NCI-H2107 treated with DMSO at 0.1 percent for 48 hours (cell line): Measurements from ENCODE around the gene HS6ST1.
"Not testable (repeated sequence)": the region's sequence is repeated elsewhere in the genome, so short reads cannot be mapped to it uniquely, and the experiment has no call there.

Experiments used
- DNase-seq: peaks from one replicate; lab custom pipeline; 2025; ENCODE audit not compliant: unreplicated experiment; lab: John Stamatoyannopoulos, UW

HS6ST1 gene

DNA sequence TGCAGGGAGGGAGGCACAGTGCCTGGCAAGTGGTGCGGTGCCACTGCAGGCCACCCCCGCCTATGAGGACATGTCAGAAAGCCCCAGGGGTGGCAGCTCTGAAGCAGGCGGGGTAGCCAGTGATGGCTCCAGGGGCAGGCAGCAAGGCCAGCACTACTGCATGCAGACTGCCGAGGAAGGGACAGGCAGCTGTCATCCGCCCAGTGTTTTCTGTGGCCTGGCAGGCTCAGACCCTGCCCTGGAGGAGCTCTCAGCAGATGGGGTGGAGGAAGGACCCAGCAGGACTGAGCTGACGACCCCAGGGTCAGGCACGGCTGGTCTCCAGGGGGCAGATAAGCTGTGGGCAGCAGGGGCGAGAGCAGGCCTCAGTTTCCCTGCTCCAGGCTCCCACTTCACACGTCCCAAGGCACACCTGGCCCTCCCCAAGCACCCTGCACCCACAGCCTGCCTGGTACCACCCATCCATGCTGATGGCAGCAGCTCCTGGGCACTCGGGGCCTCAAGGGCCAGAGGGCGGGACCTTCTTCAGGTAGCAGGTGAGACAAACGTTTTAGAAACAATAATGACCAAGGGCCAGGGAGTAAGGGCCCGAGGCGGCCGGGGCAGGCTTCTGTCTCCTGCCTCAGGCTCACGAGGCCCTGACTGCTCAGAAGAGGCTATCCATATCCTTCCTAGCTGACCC is 48.5 kb downstream of the HS6ST1 start:
- DNase-seq, result no peak

DNA sequence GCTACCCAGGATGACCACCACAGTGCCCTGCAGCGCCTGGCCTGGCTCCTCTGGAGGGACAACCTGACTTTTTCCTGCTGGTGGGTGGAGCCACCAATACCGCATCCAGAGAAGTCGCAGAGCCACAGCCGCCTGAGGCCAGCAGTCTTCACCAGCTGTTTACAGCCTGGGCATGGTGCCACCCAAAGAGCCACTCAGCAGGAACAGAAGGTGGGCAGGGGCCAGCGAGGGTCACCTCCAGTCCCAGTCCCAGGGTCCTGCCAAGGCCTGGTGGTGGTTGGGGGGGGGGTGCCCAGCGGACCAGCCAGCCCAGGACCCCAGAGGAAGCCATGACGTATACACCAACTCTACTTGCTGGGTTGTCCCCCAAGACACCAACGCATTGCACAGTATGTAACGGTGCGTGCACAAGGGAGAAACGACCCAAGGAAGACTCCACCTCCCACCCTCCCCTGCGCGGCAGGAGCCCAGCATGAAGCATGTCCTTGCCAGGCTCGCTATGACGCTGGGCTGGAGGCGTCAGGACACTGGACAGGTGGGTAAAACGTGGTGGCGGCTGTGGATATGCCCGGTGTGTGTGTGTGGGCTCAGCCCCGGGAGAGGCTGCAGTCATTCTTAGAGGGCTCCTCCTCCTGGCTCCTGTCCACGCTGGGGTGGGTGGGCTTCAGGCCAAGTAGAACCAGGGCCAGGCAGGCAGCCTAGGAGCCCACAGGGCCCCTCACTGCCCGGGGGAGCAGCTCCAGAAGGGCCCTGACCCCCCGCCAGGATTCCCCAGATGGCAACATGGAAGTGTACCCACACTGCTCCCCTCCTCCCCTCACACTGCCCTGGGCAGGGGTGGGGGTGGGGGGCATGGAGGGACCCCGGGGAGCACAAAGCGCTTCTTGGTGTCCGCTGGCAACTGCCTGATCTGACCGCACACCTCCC is 49.3 kb downstream of the HS6ST1 start:
- DNase-seq, result no peak

DNA sequence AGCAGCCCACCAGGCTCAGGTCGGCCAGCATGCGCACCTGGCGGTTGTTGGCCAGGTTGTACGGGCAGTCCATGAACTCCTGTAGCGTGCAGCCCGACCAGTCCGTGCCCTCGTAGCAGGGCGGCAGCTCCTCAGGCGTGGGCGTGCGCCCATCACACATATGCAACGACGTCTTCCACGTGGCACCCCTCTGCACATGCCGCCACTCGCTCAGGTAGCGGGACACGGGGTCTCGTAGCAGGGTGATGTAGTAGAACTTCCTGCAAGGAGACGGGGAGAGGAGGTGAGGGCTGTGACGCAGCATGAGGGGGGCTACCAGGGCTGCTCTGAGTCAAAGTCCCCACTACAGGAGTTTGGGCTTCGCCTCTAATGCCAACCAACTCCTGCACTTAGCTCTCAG is 50.1 kb downstream of the HS6ST1 start:
- DNase-seq, result not testable (repeated sequence)

DNA sequence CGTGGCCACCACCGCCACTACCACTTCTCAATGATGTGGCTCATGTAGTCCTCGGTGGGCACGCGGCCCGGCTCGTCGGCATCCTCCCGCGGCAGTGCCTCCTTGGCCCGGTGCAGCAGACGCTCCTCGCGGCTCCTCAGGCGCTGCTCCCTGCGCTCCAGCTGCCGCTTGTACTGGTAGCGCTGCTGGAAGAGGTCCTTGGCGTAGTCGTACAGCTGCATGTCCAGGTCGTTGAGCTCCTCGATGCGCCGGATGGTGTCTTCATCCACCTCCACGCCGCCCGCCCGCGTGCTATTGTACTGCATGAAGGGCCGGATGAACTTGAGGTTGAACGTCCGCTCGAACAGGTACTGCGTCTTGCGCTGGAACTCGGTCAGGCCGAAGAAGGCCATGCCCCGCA is 50.5 kb downstream of the HS6ST1 start:
- not testable (repeated sequence) for DNase-seq

DNA sequence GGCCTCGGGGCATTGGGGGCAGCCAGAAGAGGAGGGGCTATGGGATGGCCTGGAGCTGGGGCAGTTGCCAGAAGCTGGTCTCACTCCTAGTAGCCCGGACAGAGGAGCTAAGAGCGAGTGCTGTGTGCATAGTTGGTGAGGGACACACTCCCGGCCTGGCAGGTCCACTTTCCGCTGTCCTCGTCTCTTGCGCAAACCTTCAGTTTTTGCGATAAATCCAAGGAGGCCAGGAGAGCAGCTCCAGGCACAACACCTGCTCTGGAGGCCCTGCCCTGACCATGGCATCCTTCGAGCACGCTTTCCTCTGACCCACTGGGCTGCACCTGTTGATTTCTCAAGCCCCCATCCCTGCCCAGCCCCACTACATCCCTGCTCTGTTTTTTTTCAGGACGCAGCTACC is 51.0 kb downstream of the HS6ST1 start:
- DNase-seq, result not testable (repeated sequence)

DNA sequence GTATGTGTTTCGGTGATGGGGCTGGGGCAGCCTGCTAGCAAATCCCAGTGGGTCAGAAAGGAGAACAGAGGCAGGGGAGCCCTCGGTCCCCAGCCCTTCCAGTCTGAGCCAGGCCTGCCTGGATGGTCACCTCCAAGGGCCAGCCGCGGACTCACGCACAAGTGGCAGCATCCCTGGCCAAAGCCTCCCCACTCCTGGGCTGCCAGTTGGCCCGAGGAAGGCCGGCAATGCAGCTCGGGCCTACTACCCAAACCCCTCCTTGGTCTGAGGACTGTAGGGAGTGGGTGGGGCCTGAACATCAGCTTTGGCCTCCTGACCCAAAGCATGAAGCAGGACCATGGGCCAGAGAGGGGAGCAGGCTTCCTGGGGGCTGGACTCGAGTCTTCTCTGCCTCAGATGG is 51.5 kb downstream of the HS6ST1 start:
- DNase-seq, result not testable (repeated sequence)

DNA sequence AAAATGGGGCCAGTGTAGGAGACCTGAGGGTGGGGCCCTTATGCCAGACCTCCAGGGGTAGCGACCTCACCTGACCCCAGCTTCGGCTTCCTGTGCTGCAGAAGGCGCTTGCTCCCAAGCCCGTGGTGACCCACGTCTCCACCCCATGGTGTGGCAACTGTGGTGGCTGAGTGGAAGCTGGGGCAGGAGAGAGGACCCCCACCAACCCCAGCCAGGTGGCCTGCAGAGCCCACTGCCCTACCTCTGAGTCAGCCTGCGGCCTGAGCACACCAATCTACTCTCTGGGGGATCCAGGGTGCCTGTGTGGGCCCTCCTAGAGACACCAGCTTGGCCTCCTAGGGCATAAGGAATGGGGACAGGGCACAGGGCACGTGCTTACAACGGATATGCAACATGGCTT is 52.2 kb downstream of the HS6ST1 start:
- not testable (repeated sequence) for DNase-seq

DNA sequence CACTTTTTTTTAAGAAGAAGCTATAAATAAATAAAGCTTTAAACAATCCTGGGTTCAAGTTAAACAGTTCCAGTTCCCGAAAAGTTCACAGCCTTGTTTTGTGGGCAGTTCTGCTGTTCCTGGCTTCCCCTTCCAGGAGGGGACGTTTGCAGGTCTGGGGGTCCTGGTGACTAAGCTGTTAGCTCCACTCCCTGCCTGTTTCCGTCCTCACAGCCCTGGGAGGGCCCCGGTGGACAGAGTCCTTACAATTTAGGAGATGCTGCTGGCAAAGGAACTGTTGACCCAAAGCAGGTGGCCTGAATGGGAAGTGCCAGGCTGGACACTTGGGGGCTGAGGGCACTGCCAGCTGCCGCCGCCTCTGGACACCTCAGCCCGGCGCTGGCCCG is 53.1 kb downstream of the HS6ST1 start:
- not testable (repeated sequence) for DNase-seq

DNA sequence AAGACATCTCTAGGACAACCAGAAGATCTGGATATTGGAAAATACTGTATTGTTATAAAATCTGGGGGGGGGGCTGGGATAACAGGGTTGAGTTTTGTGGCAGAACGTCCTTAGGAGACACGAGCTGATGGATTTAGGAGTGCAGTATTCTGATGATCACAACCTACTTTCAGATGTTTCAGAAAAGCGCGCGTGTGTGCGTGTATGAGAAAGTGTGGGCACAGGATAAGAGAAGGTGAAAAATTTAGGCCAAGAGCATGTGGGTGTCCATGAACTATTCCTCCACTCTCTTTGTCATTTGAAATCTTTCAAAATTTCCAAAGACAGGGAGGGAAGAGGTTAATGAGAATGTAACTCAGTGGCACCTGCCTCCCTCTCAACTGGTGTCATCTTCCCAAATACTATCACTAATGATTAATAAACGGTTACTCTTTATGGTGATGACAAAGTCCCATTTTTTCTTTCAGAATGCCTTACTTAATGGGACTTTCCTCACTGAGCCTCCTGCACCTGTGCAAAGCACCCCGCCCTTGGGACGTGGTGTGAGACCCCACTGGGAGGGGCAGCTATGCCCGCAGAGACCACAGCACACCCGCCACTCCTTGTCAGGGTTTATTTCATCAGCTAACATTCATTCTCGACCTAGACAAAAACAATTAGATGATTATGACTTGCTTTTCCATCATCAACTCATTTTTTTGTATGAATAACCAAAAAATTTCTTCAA is 53.6 kb downstream of the HS6ST1 start:
- no peak for DNase-seq

DNA sequence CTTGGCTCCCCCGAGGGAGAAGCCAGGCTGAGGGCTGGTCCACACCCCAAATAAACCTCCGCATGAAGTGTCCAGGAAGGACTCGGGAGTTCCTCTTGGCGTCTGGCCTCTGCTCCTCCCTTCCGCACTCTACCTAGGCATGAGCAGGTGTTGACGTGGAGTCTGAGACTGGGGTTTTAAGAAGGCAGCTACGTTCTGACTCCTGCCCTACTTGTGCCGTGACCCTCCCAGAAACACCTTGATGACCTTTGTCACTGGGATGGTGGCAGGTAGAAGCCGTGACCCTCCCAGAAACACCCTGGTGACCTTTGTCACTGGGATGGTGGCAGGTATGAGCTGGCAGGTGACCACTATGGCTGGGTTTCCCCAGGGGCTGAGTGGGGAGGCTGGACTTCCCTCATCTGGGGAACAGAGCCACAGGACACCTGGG is 54.8 kb downstream of the HS6ST1 start:
- DNase-seq, result no peak

DNA sequence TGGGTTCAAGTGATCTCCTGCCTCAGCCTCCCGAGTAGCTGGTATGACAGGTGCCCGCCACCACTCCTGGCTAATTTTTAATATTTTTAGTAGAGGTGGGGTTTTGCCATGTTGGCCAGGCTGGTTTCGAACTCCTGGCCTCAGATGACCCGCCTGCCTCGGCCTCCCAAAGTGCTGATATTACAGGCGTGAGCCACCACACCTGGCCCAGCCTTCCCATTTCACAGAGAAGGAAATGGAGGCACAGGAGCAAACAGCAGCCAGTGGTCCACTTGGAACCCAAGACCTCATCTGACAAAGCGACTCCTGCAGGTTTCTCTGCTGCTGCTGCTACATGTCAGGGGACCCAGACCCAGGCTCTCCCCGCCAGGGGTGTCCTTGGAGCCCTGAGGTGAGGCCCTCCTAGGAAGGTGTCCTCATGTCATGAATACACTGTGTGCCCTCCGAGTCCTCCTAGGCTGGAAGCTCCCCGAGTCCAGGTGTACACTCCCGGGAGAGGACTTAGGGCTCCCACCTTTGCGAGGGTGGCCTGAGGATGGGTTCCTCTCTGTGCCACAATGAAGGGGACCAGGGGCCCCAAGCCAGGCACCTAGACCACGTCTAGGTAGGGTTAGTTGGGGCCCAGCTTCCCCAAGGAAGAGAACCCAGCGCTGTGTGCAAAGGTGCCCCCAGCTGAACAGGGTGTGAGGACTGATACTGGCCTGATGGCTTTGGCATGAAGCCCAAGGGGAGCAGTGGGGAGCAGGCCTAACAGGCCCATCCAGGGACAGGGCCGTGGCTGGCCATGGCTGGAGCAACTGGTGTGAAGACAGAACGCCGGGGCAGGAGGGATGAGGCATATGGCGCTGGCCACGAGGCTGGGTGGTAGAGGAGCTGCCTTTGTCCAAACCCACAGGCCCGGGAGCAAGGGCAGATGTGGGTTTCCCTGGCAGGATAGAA is 56.1 kb downstream of the HS6ST1 start:
- no peak for DNase-seq

DNA sequence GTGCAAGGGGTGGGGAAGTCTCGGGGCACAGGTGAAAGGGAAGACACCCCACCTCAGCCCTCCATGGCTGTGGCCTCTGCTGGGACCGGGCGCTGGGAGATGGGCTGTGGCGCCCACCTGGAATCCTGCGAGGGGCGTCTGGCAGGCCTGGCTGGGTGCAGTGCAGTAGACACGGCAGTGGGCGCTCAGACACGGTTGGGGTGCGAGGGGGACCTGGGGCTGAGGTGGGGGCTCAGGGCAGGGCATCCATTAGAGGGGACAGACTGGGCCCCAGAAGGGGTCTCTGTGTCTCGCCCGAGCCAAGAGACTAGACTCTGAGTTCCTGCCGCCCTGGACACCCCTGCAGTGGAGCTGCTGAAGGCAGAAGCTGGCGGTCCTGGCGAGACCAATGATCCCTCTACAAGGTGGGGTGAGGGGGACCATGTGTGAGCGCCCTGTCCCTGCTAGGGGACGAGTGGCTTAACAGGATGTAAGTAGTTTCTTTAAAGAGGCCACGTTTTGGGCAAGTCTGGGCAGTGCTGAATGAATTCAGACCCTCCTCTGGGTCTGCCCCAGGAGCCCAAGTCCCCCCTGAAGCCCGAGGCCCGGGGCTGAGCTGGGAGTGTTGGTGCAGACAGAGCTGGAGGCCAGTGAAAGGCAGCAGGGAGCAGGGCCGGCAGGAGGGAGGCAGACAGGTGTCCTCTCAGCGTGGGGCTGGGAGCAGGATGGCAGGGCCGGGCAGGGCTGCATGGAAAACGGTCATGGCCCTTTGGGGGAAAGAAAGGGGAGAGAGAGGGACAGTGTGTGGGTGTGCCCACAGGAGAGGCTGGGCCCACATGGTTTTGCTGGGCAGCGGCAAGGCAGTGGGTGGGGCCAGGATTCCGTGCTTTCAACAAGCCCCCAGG is 57.2 kb downstream of the HS6ST1 start:
- DNase-seq, result peak; percentile 36

DNA sequence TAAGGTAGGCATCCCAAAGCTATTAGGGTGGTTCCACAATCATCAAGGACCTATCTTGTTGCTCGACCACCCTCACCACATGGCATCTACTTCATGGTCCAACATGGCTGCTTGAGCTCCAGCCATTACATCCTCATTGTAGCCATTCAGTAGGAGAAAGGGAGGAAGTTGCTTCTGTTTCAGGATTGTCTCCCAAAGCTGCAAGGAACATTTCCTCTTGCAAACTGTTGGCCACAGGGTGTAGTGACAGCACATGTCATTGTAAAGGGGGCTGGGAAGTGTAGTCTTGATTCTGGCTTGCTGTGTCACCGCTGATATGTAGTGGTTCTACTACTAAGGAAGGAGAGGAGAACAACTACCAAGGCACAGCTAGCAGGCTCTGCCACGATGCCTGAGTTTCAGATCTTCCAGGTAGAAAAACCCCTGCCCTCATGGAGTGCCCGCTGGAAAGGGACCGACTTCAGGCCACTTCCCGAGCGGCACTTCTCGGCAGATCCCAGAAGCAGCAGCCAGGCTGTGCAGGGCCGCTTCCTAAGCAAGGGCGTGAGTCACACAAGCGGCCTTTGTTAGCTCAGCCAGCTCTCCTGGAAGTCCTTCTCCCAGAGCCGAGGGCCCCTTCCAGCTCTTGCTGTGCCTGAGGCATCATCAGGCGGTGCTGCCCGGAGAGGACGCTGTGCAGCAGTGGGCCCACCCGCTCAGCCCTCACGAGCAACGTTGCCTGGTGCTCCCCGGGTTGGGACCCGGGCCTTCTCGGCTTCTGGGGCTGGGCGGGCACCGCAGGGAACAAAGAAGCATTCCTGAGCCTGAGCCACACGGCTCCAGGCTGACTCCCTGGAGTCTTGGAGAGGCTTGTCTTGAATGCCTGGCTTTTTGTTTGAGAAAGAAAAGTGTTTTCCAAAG is 58.2 kb downstream of the HS6ST1 start:
- no peak for DNase-seq

DNA sequence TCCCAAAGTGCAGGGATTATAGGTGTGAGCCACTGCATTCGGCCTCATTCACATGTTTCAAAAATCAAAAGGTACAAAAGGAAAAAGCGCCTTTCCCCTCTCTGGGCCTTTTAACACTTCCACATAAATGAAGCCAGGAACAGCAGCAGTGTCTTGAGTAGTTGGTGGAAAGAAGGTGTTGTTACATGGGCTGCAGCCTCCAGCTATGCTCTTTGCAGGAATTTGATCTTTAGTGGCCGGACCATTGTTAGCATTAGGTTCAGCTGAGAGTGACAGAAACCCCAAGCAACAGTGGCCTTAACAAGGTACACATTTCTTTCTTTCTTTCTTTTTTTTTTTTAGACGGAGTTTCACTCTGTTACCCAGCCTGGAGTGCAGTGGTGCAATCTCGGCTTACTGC is 59.1 kb downstream of the HS6ST1 start:
- no peak for DNase-seq

DNA sequence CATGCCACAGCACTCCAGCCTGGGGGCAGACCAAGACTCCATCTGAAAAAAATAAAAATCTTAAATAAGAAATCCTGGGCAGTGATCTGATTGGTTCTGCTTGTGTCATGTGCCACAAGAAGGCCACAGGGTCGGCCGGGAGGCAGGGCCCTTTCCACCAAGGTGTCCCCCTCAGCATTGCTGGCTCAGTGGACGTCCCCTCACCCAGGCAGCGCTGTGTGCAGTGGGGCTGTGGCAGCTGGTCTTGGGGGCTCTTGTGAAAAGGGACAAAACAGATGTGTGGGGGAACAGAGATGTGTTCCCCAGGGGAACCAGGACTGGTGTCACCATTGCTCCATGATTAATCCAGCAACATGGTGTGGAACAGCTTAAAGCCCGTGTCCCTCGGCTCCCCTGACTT is 60.5 kb downstream of the HS6ST1 start:
- DNase-seq, result no peak

DNA sequence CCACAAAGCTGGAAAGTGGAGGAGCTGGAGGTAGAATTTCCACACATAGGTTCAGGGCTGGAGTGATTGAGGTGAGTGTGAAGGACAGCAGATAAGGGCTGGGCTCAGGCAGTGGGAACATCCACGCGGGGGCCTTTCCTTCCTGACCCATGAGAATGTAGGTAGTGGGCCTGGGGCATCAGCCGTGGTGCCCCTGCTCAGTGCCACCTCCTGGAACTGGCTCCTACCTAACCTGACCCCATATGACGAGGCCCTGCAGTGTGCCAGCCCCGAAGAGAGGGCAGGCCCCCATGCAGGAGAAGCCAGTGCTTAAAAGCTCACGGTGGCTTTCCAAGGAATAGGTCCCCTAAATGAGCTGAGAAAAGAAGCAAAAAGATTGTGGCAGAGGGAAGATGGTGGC is 66.2 kb downstream of the HS6ST1 start:
- no peak for DNase-seq

DNA sequence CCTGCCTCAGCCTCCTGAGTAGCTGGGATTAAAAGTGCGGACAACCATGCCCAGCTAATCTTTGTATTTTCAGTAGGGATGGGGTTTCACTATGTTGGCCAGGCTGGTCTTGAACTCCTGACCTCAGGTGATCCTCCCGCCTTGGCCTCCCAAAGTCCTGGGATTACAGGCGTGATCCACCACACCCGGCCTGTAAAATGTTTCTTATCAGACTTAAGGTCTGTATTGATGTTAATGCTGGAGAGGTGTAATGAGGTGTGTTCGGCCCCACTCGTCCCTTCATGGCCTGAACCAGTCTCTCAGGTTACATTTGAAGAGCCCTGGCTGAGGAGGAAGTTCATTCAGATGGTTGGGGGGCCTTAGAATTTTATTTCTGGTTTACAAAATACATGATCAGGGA is 66.6 kb downstream of the HS6ST1 start:
- DNase-seq, result not testable (repeated sequence)

DNA sequence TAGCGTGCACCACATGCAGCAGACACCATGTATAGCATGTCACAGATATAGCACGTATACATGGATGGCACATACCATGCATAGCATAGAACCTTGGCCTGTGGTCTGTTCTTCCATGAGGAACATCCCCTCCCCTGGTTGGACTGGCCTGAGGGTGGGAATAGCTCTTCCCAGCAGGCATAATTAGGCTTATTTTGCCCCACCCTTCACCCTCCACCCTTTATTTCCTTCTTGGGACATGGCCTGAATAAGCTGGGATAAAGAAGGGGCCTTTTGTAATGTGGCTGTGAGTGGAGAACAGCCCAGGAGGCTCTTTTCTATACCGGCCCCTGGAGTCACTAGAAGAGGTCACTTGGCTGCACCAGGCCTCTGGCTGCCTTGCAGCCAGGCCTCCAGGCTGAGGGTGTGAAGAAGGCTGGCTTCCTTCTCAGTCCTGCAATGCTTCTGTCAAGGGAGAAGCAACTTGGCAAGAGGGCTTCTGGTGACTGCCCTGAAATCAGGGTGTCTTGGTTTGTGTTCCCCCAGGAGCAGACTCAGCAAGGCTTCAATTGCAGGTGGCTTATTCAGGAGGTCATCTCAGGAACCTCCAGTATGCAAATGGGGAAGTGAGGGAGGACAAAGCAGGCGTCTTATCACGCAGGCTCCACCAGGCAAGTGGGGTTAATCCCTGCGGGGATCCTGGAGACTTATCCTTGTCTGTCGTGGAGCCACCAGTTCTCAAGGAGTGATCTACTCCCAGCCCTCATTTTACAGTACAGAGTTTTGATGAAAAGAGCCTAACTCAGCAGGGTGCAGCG is 68.2 kb downstream of the HS6ST1 start:
- no peak for DNase-seq
